Measurements from ENCODE around the gene ZFY.
A peak's percentile ranks its signal among the peaks of the same experiment; 100 is the strongest.
"Not testable (repeated sequence)": the region's sequence is repeated elsewhere in the genome, so short reads cannot be mapped to it uniquely, and the experiment has no call there.

The ZFY gene

GRCh38 chrY:2979283-2979682 is 44.1 kb downstream of the ZFY start:
- DNase-seq = no peak

DNA sequence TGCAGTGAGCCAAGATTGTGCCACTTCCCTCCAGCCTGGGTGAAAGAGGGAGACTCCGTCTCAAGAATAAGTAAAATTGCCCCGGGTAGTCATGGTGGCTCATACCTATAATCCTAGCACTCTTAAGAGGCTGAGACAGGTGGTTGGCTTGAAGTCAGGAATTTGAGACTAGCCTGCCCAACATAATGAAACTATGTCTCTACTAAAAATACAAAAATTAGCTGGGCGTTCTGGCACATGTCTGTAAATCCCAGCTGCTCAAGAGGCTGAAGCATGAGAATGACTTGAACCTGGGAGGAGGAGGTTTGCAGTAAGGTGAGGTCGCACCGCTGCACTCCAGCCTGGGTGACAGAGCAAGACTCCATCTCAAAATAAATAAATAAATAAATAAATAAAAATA is 49.3 kb downstream of the ZFY start:
- no peak for DNase-seq

- DNase-seq = not testable (repeated sequence)
Measured at GRCh38 chrY:2987178-2987577, 52.0 kb downstream of the ZFY start.

GRCh38 chrY:2997369-2997768 is 62.2 kb downstream of the ZFY start:
- DNase-seq = not testable (repeated sequence)

DNA sequence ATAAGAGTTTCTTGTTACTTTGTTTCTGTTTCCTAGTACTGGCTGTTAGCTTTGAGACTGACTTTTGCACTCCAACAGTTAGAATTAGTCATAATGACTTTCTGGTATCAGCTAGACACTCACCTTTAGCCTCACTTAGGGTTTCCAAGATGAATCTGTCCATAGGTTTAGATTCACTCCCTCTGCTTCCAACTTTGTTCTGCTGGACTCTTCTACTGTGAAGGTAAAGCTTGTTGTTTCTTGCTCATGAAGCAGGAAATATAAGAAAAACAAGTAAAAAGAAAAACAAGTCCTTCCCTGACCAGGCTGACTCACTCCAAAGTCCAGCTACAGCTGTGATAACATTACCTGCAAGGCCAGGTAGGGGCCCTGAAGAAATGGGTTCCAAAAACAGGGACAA is 67.0 kb downstream of the ZFY start:
- no peak for DNase-seq

DNA sequence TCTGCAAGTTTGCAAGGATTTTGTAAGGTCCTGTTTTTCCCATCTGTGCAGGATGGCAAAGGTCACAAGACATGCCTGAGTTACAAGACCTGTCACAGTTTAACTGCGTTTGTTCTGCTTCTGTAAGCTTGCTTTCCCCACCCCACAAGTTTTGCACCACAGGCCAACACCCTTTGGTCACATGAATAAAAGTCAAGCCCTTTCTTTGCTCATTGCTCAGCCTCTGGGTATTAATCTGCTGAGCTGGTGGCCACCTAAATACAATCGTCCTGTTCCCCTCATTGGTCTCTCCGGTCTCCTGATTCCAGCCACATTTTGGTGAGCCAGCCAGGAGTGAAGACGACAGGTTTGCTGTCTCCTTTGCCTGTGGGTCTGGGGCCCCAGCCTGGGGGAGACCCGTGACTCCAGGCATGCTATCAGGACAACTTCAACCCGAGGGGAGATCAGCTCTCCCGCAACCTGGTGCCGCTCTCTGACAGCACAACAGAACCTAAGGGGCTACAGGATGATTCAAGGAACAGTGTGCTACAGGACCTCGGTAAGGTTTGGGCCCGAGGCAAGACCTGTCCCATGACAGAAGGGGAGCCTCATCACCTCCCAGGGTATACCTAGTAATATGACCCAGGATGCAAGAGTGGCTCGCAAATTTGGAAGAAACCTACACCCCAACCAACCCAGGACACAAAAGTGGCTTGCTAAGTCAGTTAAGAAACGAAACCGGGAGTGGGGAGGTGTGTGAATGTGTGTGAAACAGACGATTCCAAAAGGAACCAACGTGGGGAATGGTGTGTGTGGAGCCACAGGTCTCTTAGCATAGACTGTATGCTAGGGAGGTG is 67.7 kb downstream of the ZFY start:
- no peak for DNase-seq

- no peak for DNase-seq
Measured at GRCh38 chrY:3003516-3003830, 68.3 kb downstream of the ZFY start.

GRCh38 chrY:3003846-3004245 is 68.7 kb downstream of the ZFY start:
- DNase-seq = peak; percentile 6

DNA sequence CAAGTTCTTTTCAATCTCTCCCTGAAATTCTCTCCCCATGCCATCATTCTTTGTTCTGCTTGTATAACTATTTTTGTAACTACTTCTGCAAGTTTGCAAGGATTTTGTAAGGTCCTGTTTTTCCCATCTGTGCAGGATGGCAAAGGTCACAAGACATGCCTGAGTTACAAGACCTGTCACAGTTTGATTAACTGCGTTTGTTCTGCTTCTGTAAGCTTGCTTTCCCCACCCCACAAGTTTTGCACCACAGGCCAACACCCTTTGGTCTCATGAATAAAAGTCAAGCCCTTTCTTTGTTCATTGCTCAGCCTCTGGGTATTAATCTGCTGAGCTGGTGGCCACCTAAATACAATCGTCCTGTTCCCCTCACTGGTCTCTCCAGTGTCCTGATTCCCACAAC is 70.8 kb downstream of the ZFY start:
- not testable (repeated sequence) for DNase-seq

GRCh38 chrY:3007967-3008366 is 72.8 kb downstream of the ZFY start:
- no peak for DNase-seq

- no peak for DNase-seq
Measured at GRCh38 chrY:3012226-3012625, 77.0 kb downstream of the ZFY start.

GRCh38 chrY:3016594-3016993 is 81.4 kb downstream of the ZFY start:
- DNase-seq = no peak

DNA sequence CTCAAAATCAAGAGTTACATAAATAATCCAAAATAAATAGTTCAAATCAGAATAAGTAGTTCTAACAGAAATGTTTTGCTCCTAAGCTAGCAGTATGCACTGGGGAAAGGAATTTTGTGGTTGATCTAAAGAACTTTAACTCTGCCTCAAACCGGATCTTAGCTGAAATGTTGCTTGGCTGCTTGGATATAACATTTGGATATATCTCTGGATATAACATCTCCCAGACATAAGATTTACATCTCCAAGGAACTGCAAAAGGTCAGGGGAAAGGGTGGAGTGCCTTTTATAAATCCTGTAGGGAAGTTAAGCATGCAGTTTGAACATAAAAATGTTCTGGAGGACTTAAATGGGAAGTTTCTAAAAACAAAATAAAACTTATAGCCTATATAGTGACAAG is 83.4 kb downstream of the ZFY start:
- DNase-seq = no peak

DNA sequence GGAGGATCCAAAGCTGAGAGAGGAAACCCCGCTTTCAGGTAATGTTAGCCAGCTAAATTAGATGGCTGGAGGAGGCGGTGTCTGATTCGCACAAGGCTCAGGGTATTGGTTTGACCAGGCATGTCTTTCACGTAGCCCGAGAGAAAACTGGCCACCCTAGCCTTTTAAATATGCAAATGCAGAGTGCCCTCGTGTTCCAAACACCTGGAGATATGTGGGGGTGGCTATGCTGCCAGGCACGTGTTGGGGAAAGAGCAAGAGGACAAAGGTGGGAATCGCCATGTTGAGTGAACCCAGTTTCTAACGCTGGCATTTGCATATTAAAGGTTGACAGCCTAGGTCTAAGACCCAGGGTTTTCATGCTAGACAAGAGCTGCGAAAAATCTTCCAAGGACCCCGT is 84.4 kb downstream of the ZFY start:
- no peak for DNase-seq

- no peak for DNase-seq
Measured at GRCh38 chrY:3021176-3021575, 86.0 kb downstream of the ZFY start.

DNA sequence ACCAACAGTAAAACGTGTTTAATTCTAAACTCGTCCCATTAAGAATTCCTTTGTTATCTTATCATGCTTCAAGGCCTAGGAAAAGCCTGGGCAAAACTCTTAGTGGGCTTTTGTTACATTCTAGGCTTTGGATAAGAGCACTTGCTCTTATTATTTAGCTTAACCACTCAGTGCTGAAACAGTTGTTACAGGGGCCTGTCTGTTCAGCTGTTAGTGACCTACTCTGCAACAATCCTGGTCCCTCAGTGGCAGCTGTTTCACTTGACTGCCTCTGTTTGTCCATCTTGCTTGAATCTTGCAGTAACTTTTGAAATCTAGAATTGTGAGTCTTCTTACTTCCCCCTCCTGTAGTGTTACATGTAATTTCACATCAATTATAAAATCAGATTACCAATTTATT is 88.4 kb downstream of the ZFY start:
- DNase-seq = no peak

DNA sequence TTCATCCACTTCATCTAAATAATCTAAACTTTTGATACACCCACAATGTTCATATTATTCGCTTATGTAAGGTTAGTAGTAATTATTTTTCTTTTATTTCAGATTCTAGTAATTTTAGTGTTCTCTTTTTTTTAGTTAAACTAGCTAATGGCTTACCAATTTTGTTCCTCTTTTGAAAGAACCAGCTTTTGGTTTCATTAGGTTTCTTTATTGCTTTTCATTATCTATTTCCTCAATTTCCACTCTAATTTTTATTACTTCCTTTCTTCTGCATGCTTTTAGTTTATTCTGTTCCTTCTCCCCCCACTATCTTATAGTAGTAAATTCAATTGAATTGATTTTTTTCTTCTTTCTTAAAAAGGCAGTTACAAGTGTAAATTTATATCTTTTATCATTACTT is 90.2 kb downstream of the ZFY start:
- DNase-seq = no peak

Measured in NCI-H2107 (cell line).